Measurements from ENCODE around the gene WLS.

Gene WLS

DNA sequence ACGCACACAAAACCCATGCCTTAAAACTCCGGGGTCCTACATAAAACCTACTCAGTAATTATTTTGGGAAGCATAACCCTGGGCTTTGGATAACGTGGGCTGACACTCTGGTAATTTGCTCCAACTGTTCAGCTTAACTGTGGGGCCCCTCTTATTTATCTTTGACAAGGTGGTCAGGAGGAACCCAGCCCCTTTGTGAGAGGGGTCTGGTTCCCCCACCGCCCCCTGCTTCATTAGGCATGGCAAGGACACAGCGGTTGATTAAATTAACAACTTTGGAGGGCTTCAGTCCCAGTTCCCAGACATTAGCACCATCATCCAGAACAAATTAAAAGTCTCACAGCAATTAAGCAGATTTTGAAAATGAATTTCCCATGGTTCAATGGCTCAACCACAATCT, 14.7 kb downstream of the WLS start:
- DNase-seq (ENCODE audit: low read depth, low spot score): no peak
- no peak overlapping the region for H3K4me3 ChIP-seq (ENCODE audit: low read depth, low read length)
- ChIA-PET POLR2A (no interaction called here), CTCF (interaction anchor here (1.5 kb wide), 1 partner anchor 15 kb away, joined by 6 read pairs; the partner anchor contains the start of gene WLS)
- TF ChIP-seq, protein P1, sequence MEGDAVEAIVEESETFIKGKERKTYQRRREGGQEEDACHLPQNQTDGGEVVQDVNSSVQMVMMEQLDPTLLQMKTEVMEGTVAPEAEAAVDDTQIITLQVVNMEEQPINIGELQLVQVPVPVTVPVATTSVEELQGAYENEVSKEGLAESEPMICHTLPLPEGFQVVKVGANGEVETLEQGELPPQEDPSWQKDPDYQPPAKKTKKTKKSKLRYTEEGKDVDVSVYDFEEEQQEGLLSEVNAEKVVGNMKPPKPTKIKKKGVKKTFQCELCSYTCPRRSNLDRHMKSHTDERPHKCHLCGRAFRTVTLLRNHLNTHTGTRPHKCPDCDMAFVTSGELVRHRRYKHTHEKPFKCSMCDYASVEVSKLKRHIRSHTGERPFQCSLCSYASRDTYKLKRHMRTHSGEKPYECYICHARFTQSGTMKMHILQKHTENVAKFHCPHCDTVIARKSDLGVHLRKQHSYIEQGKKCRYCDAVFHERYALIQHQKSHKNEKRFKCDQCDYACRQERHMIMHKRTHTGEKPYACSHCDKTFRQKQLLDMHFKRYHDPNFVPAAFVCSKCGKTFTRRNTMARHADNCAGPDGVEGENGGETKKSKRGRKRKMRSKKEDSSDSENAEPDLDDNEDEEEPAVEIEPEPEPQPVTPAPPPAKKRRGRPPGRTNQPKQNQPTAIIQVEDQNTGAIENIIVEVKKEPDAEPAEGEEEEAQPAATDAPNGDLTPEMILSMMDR (IDR thresholded peaks at IDR 0.05; ENCODE audit: insufficient read depth, low read length, missing control alignments): no peak

DNA sequence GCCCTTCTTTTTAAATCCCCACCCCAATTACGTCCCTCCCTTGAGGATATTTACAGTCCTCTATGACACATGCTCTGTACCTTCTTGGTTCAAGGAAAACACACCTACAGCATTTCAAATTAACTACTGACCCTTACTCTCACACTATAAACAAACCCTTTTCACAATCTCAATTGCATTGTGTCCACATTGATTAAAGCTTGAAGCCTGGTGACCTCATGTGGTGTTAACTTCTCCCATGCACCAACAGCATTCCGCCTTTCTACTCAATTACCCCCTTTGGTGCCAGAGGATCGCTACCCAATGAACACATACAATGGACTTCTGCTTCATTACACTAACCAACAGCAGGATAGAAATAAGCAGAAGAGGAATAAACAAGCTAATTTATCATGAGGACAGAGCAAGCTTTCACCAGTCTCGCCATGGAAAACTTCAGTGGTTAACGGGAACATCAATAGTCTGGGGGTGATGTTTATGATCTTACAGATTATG, 15.2 kb downstream of the WLS start:
- TF ChIP-seq, protein P1 (IDR thresholded peaks at IDR 0.05; ENCODE audit: insufficient read depth, low read length, missing control alignments): no peak
- DNase-seq (ENCODE audit: low read depth, low spot score): no peak
- H3K4me3 ChIP-seq (ENCODE audit: low read depth, low read length): no peak overlapping the region
- ChIA-PET CTCF (interaction anchor here (1.4 to 1.5 kb wide), 3 partner anchors 15 to 100 kb away, joined by 4 to 6 read pairs (median 5); partner anchors contain the start of gene WLS), POLR2A (no interaction called here)

DNA sequence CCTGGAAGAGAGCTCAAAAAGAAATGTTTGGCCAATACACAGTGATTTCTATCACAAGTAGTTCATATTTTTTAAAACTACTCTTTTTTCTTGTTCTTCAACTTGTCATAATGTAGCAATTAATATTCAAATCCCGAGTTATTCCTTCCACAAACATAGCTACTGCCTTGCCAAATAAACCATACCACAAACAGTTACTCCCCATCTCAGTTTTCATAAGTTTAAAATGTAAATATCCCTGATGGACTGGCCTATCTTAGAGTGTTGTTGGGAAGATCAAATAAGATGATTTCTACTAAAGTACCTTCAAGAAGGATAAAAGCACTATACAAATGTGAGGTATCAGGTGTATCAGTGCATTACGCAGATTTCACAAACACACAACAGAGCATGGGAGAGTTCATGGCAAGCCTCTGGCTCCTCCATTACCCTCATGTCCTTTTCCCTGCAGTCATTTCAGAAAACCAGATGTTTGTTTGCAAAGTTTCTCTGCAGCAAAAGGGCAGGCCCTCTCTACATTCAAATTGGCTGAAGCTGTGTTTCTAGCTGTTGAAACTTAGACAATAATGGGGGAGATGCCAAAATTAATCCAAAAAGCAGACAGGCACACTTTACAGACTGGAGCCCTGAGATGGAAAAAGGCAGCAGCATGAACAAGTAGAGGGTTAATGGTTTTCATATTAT, 16.1 kb downstream of the WLS start:
- ChIA-PET CTCF (interaction anchor here (0.9 to 1.5 kb wide), 4 partner anchors 16 to 99 kb away, joined by 3 to 6 read pairs (median 4); partner anchors contain the start of gene WLS), POLR2A (no interaction called here)
- TF ChIP-seq, protein P1 (IDR thresholded peaks at IDR 0.05; ENCODE audit: insufficient read depth, low read length, missing control alignments): no peak
- no peak for DNase-seq (ENCODE audit: low read depth, low spot score)
- H3K4me3 ChIP-seq (ENCODE audit: low read depth, low read length): no peak overlapping the region

DNA sequence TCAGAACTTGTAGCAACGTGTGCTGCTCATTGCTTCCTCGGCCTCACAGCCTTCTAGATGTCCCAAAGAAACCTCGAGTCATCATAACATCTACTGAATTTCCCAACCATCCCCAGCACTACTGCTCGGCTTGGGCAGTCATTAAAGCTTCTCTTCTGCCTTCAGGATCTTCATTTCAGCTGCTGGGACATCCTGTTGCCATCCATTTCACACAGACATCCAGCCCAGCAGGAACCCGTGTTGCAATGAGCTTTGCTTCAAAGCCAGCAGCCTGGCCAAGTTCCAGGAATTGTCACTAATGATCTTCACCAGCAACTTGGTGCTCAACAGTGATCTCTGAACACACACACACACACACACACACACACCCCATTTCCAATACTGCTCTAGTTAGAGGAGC, 18.5 kb downstream of the WLS start:
- TF ChIP-seq, protein P1 (IDR thresholded peaks at IDR 0.05; ENCODE audit: insufficient read depth, low read length, missing control alignments): no peak

DNA sequence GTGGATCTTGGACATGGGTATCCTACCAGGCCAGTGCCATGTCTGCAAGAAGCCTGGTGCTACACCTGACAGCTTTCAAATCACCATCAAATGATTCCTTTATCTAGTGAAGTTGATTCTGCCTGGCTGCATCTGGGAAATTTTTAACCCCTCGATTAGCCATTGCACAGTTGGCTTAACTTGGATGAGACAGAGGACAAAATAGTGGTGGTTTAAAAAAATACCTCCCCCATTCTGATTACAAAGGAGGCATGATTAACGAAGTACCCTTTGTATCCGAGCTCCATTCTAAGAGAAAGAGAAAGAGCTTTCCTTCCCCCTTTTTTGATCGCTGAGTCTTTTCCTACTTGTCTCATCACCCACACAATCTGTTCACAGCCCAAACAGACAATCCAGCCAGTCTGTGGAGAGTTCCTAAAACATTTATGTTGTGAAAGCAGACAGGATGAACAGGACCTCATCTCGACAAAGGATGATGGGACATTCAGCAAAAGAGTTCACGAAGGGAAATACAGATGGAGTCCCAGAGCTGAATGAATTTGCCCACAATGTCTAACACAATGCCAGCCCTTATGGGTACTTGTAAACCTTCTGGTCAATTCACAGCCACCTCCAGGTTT, 20.5 kb downstream of the WLS start:
- no peak overlapping the region for H3K4me3 ChIP-seq (ENCODE audit: low read depth, low read length)

More for the DNA sequence above, 18.5 kb downstream of the WLS start:
- ChIA-PET CTCF (interaction anchor here (1.1 to 1.3 kb wide), 3 partner anchors 18 to 129 kb away, joined by 4 to 8 read pairs (median 5); partner anchors contain the start of gene WLS), POLR2A (interaction anchor here (0.7 to 1.3 kb wide), 2 partner anchors 18 to 52 kb away, joined by 3 to 4 read pairs; partner anchors contain the start of gene WLS)
- DNase-seq (ENCODE audit: low read depth, low spot score): no peak
- H3K4me3 ChIP-seq (ENCODE audit: low read depth, low read length): no peak overlapping the region

More for the DNA sequence above, 20.5 kb downstream of the WLS start:
- CTCF ChIA-PET: no interaction called here
- TF ChIP-seq, protein P1 (IDR thresholded peaks at IDR 0.05; ENCODE audit: insufficient read depth, low read length, missing control alignments): no peak
- POLR2A ChIA-PET: no interaction called here
- DNase-seq (ENCODE audit: low read depth, low spot score): no peak
